ENCODE data around the gene DAGLA. TPM values are rescaled to one million over a fixed set of nuclear protein-coding genes. Genes with fewer than 3 reads are reported as not detected.

The DAGLA gene
- total and polyA plus RNA-seq, 2 donors (not counting 1 experiment from before 2014, with no cell fraction given): 0.06 TPM; not detected in 1

- Histone ChIP-seq H3K4me1 (ENCODE audit: control insufficient read depth in 2 of 2, insufficient read depth in 2 of 2, low read length in 2 of 2) (no peaks in the 10 kb centered on the region), H3K27me3 (replicated peaks in 1 of 4; ENCODE audit: control extremely low read depth in 1 of 4, control insufficient read depth in 3 of 4, insufficient read depth in 4 of 4, low read length in 3 of 4) (no peaks in the 10 kb centered on the region), H3K4me2 (replicated peaks; ENCODE audit: low read depth, low read length, poor library complexity, severe bottlenecking) (no peak overlapping the region), H4K20me1 (ENCODE audit: control insufficient read depth, insufficient read depth, low read length, poor library complexity, severe bottlenecking) (no peaks in the 10 kb centered on the region), H2AFZ (ENCODE audit: insufficient read depth, low read depth, low read length, poor library complexity, severe bottlenecking) (no peak overlapping the region), H3K79me2 (ENCODE audit: control insufficient read depth, insufficient read depth, low read length) (no peaks in the 10 kb centered on the region), H3K27ac (ENCODE audit: low read length in 2 of 2) (no peak overlapping the region), H3K36me3 (replicated peaks in 1 of 2; ENCODE audit: control extremely low read depth in 1 of 2, control insufficient read depth in 1 of 2, extremely low read depth in 1 of 2, insufficient read depth in 2 of 2, low read length in 1 of 2) (no peaks in the 10 kb centered on the region), H3K9me3 (ENCODE audit: control extremely low read depth in 1 of 3, control insufficient read depth in 2 of 3, insufficient read depth in 1 of 3, low read length in 2 of 3) (no peaks in the 10 kb centered on the region), H3K4me3 (ENCODE audit: control extremely low read depth in 1 of 5, extremely low read depth in 1 of 5, insufficient read depth in 1 of 5, low read depth in 2 of 5, low read length in 4 of 5) (no peak overlapping the region), H3K9ac (ENCODE audit: low read length) (no peak overlapping the region)
- no peak for DNase-seq
- ChIA-PET POLR2A (no interaction called here), CTCF (no interaction called here)
- Mint-ChIP-seq H3K9me3 (ENCODE audit: insufficient read depth) (no peaks in the 10 kb centered on the region), H3K27me3 (peaks cover 15% of the 10 kb centered on the region), H3K4me3 (no peak overlapping the region), H3K27ac (no peak overlapping the region), H3K4me1 (peaks cover 3% of the 10 kb centered on the region)
- TF ChIP-seq CTCF (IDR thresholded peaks at IDR 0.05) (no peak), EZH2 (IDR thresholded peaks at IDR 0.05; ENCODE audit: borderline replicate concordance, insufficient read depth, low read depth, low read length, poor library complexity, severe bottlenecking) (no peak)
- ATAC-seq (ENCODE audit: low read depth): no peak
- intact Hi-C loops (cut with micrococcal nuclease): no loop called here
- 53% methylated on average over 14 of the region's 18 CpGs for WGBS (ENCODE audit: insufficient coverage)
These were observed 21.2 kb downstream of the DAGLA start for GRCh38 chr11:61701242-61701886.

- Histone ChIP-seq H3K4me1 (ENCODE audit: control insufficient read depth in 2 of 2, insufficient read depth in 2 of 2, low read length in 2 of 2) (no peaks in the 10 kb centered on the region), H3K27ac (ENCODE audit: low read length in 2 of 2) (no peak overlapping the region), H3K27me3 (replicated peaks in 1 of 4; ENCODE audit: control extremely low read depth in 1 of 4, control insufficient read depth in 3 of 4, insufficient read depth in 4 of 4, low read length in 3 of 4) (no peaks in the 10 kb centered on the region), H4K20me1 (ENCODE audit: control insufficient read depth, insufficient read depth, low read length, poor library complexity, severe bottlenecking) (no peaks in the 10 kb centered on the region), H3K4me3 (ENCODE audit: control extremely low read depth in 1 of 5, extremely low read depth in 1 of 5, insufficient read depth in 1 of 5, low read depth in 2 of 5, low read length in 4 of 5) (no peak overlapping the region), H2AFZ (ENCODE audit: insufficient read depth, low read depth, low read length, poor library complexity, severe bottlenecking) (no peak overlapping the region), H3K4me2 (replicated peaks; ENCODE audit: low read depth, low read length, poor library complexity, severe bottlenecking) (no peak overlapping the region), H3K9ac (ENCODE audit: low read length) (no peak overlapping the region), H3K79me2 (ENCODE audit: control insufficient read depth, insufficient read depth, low read length) (no peaks in the 10 kb centered on the region), H3K9me3 (ENCODE audit: control extremely low read depth in 1 of 3, control insufficient read depth in 2 of 3, insufficient read depth in 1 of 3, low read length in 2 of 3) (peaks cover 0 to 2% (median 0%) of the 10 kb centered on the region in 3 donors), H3K36me3 (replicated peaks in 1 of 2; ENCODE audit: control extremely low read depth in 1 of 2, control insufficient read depth in 1 of 2, extremely low read depth in 1 of 2, insufficient read depth in 2 of 2, low read length in 1 of 2) (no peaks in the 10 kb centered on the region)
- TF ChIP-seq CTCF (IDR thresholded peaks at IDR 0.05) (no peak), EZH2 (IDR thresholded peaks at IDR 0.05; ENCODE audit: borderline replicate concordance, insufficient read depth, low read depth, low read length, poor library complexity, severe bottlenecking) (no peak)
- intact Hi-C loops (cut with micrococcal nuclease): no loop called here
- DNase-seq (no peak), ATAC-seq (ENCODE audit: low read depth) (no peak)
- H3K27ac Mint-ChIP-seq: no peak overlapping the region
- CTCF ChIA-PET: no interaction called here
- H3K27me3 Mint-ChIP-seq: peaks cover 15% of the 10 kb centered on the region
- H3K4me1 Mint-ChIP-seq: peaks cover 1% of the 10 kb centered on the region
- POLR2A ChIA-PET: no interaction called here
- 49% methylated on average over 4 of the region's 11 CpGs for WGBS (ENCODE audit: insufficient coverage)
- no peaks in the 10 kb centered on the region for H3K9me3 Mint-ChIP-seq (ENCODE audit: insufficient read depth)
- no peak overlapping the region for H3K4me3 Mint-ChIP-seq
These were observed 22.6 kb downstream of the DAGLA start for GRCh38 chr11:61702701-61703312.
